GM12878 (cell line): Measurements from ENCODE around the gene FAM78A.

Experiments used
- ATF7 ChIP-seq: fragments of 450-650 bp; IDR thresholded peaks from 2 replicates; pipeline ENCODE4 v1.6.1; 2016; ENCODE audit warnings: low read depth, mild to moderate bottlenecking
- CHD1 ChIP-seq: IDR thresholded peaks from 2 replicates; pipeline ENCODE4 v1.6.1; 2012; ENCODE audit warnings: low read depth, low read length, improper control_type of control experiment
- EED ChIP-seq: sonication (generic); IDR thresholded peaks from 2 replicates; pipeline ENCODE4 v1.6.1; 2016; ENCODE audit warnings: antibody characterized with exemption, low read depth
- EGR1 ChIP-seq, 2 experiments: IDR thresholded peaks; 1 replicate in 1 of 2; 2 replicates in 1 of 2; pipeline ENCODE4 v1.6.1; 2011 to 2012; ENCODE audit warnings: low read depth in 2 of 2, low read length in 2 of 2, borderline replicate concordance in 1 of 2, mild to moderate bottlenecking in 1 of 2, moderate library complexity in 1 of 2
- FOXK2 ChIP-seq: fragments of 450-650 bp; IDR thresholded peaks from 2 replicates; pipeline ENCODE4 v1.6.1; 2017; ENCODE audit warnings: mild to moderate bottlenecking, moderate library complexity
- IRF3 ChIP-seq: fragments of 450-650 bp; IDR thresholded peaks from 2 replicates; pipeline ENCODE4 v1.6.1; 2014; ENCODE audit warnings: mild to moderate bottlenecking
- KLF5 ChIP-seq: fragments of 450-650 bp; IDR thresholded peaks from 2 replicates; pipeline ENCODE4 v1.6.1; 2014; ENCODE audit warnings: mild to moderate bottlenecking; ENCODE audit not compliant: partially characterized antibody
- POLR2A ChIP-seq: IDR thresholded peaks from 2 replicates; pipeline ENCODE4 v1.6.1; 2011; ENCODE audit warnings: low read depth, mild to moderate bottlenecking, low read length
- USF1 ChIP-seq: IDR thresholded peaks from 2 replicates; pipeline ENCODE4 v1.6.1; 2011; ENCODE audit warnings: borderline replicate concordance, low read depth, mild to moderate bottlenecking, moderate library complexity, mixed read lengths, low read length; ENCODE audit not compliant: insufficient read depth; ENCODE audit errors: extremely low read length
- ZNF207 ChIP-seq: fragments of 450-650 bp; IDR thresholded peaks from 2 replicates; pipeline ENCODE4 v1.6.1; 2014; ENCODE audit warnings: antibody characterized with exemption, mild to moderate bottlenecking, borderline replicate concordance
- TF ChIP-seq, protein P1 (sequence below): IDR thresholded peaks from 2 replicates; pipeline ENCODE4 v1.6.1; 2011; ENCODE audit warnings: borderline replicate concordance, low read depth, mild to moderate bottlenecking, moderate library complexity, low read length; ENCODE audit not compliant: insufficient read depth, poor library complexity, severe bottlenecking
- TF ChIP-seq, protein P2 (sequence below): IDR thresholded peaks from 2 replicates; pipeline ENCODE4 v1.6.1; 2011; ENCODE audit warnings: low read depth, mild to moderate bottlenecking, low read length, moderate library complexity, borderline replicate concordance; ENCODE audit errors: extremely low read depth

GRCh38 chr9:131227112-131227958, 49.0 kb downstream of the FAM78A start:
- TF ChIP-seq POLR2A (no peak), EGR1 (IDR thresholded peaks at IDR 0.05; ENCODE audit: borderline replicate concordance in 1 of 2, low read depth in 2 of 2, low read length in 2 of 2) (no peak), ATF7 (no peak), ZNF207 (no peak), FOXK2 (no peak), EED (no peak), IRF3 (no peak), USF1 (no peak), CHD1 (no peak), KLF5 (no peak)
- TF ChIP-seq, protein P1, sequence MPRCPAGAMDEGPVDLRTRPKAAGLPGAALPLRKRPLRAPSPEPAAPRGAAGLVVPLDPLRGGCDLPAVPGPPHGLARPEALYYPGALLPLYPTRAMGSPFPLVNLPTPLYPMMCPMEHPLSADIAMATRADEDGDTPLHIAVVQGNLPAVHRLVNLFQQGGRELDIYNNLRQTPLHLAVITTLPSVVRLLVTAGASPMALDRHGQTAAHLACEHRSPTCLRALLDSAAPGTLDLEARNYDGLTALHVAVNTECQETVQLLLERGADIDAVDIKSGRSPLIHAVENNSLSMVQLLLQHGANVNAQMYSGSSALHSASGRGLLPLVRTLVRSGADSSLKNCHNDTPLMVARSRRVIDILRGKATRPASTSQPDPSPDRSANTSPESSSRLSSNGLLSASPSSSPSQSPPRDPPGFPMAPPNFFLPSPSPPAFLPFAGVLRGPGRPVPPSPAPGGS, result no peak
- TF ChIP-seq, protein P2, sequence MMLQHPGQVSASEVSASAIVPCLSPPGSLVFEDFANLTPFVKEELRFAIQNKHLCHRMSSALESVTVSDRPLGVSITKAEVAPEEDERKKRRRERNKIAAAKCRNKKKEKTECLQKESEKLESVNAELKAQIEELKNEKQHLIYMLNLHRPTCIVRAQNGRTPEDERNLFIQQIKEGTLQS, result no peak
